Activated CD8-positive, alpha-beta memory T cell treated with anti-CD3 and anti-CD28 coated beads, Interleukin-2, amount 50 U/mL, for 1 hour (primary cell): Measurements from ENCODE around the gene EML4.

Experiments
- DNase-seq: peaks from one replicate; pipeline ENCODE4 v3.0.0-alpha.2; 2020; ENCODE audit errors: extremely low read depth

The EML4 gene

GRCh38 chr2:42137125-42137841 is 31.9 kb upstream of the EML4 start:
- DNase-seq: no peak

- DNase-seq: no peak
Observed at GRCh38 chr2:42138163-42139015, 30.8 kb upstream of the EML4 start.

- no peak for DNase-seq
Observed at GRCh38 chr2:42139101-42139500, 30.1 kb upstream of the EML4 start.

- no peak for DNase-seq
Observed at GRCh38 chr2:42140496-42140895, 28.7 kb upstream of the EML4 start.

- no peak for DNase-seq
Observed at GRCh38 chr2:42141687-42142546, 27.2 kb upstream of the EML4 start.

- DNase-seq: no peak
Observed at GRCh38 chr2:42142547-42143184, 26.5 kb upstream of the EML4 start.

- no peak for DNase-seq
Observed at GRCh38 chr2:42147641-42148274, 21.4 kb upstream of the EML4 start.

- no peak for DNase-seq
Observed at GRCh38 chr2:42150159-42150558, 19.0 kb upstream of the EML4 start.

GRCh38 chr2:42153944-42154581 is 15.1 kb upstream of the EML4 start:
- DNase-seq: no peak

GRCh38 chr2:42156721-42157120 is 12.4 kb upstream of the EML4 start:
- no peak for DNase-seq

GRCh38 chr2:42161444-42161843 is 7.7 kb upstream of the EML4 start:
- no peak for DNase-seq

- no peak for DNase-seq
Observed at GRCh38 chr2:42163444-42164045, 5.6 kb upstream of the EML4 start.

- DNase-seq: no peak
Observed at GRCh38 chr2:42164046-42164445, 5.1 kb upstream of the EML4 start.

GRCh38 chr2:42164971-42165370 is 4.2 kb upstream of the EML4 start:
- no peak for DNase-seq

GRCh38 chr2:42167458-42167857 is 1.7 kb upstream of the EML4 start:
- DNase-seq: no peak

- no peak for DNase-seq
Observed at GRCh38 chr2:42168459-42169099, 574 bp upstream of the EML4 start.

- no peak for DNase-seq
Observed at GRCh38 chr2:42169874-42170521, 845 bp downstream of the EML4 start.

- DNase-seq: no peak
Observed at GRCh38 chr2:42170619-42171395, 1.7 kb downstream of the EML4 start.
